HG03159 (cell line): Measurements from ENCODE around the gene FAT4.

ENCODE experiments used
- ATAC-seq: cut with Tn5 transposase; IDR thresholded peaks from one replicate; pipeline ENCODE4 v1.9.1; 2021; ENCODE audit warnings: mild to moderate bottlenecking, moderate library complexity; ENCODE audit not compliant: unreplicated experiment

Gene FAT4, protein sequence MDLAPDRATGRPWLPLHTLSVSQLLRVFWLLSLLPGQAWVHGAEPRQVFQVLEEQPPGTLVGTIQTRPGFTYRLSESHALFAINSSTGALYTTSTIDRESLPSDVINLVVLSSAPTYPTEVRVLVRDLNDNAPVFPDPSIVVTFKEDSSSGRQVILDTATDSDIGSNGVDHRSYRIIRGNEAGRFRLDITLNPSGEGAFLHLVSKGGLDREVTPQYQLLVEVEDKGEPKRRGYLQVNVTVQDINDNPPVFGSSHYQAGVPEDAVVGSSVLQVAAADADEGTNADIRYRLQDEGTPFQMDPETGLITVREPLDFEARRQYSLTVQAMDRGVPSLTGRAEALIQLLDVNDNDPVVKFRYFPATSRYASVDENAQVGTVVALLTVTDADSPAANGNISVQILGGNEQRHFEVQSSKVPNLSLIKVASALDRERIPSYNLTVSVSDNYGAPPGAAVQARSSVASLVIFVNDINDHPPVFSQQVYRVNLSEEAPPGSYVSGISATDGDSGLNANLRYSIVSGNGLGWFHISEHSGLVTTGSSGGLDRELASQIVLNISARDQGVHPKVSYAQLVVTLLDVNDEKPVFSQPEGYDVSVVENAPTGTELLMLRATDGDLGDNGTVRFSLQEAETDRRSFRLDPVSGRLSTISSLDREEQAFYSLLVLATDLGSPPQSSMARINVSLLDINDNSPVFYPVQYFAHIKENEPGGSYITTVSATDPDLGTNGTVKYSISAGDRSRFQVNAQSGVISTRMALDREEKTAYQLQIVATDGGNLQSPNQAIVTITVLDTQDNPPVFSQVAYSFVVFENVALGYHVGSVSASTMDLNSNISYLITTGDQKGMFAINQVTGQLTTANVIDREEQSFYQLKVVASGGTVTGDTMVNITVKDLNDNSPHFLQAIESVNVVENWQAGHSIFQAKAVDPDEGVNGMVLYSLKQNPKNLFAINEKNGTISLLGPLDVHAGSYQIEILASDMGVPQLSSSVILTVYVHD (N-terminal part only)

DNA sequence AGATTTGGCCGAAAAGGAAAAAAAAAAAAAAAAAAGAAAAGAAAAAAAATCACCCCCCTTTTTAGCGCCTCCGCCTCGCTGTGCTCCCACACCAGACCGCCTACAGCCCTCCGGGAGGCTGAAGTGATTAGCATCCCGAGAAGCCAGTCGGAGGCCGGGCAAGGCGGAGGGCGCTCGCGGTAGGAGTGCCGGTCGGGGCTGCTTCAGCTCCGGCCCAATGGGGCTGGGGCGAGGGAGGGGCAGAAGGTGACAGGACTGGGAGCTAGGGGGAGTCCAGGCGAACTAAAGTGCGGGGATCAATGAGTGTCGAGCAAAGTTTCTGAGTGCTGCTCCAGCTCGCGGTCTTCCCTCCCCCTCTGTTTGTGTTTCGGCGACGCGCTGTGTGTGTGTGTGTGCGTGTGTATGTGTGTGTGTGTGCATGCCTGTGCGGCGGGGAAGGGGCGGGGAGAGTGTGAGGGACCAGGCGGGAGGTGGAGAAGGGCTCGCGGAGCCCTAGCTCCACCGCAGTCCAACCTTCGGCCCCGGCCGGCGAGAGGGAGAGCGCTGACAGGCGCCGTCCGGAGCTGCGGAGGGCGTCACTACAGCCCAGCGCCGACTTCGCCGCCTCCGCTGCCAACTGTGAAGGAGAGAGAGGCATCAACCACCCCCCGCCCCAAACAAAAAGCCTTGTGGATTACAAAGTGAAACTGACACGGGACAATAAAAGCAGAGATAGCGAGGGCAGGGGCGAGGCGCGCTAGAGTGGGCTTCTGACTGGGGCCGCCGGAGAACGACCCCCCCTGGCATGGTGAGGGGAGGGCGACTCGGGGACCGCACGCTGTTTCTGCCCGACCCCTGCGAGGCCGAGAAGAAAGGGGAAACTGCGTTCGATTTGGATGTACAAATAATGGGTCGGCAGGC, at the start of gene FAT4:
FAT4 (plus strand) TSS at position 280 of the 900 bp plus-strand sequence. CDS start 1,457 bp downstream, outside the sequence.
- ATAC-seq: peak; percentile 78

DNA sequence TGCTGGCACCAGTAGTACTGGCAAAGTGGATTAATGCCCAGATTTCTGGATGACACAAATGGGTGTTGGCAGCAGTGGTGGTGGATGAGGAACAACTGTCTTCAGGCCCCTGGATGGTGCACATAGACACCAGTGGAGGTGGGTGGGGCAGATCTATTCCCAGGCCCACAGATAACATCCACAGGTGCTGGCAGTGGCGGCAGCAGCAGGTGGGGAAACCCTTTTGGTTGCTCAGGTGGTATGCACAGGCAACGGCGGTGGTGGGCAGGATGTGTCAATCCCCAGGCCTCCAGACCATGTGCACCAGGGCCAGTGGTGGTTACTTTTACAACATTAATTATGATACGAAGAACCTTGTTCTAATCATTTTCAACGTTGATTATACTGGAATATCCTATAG, 48.9 kb upstream of the FAT4 start:
- ATAC-seq: no peak

DNA sequence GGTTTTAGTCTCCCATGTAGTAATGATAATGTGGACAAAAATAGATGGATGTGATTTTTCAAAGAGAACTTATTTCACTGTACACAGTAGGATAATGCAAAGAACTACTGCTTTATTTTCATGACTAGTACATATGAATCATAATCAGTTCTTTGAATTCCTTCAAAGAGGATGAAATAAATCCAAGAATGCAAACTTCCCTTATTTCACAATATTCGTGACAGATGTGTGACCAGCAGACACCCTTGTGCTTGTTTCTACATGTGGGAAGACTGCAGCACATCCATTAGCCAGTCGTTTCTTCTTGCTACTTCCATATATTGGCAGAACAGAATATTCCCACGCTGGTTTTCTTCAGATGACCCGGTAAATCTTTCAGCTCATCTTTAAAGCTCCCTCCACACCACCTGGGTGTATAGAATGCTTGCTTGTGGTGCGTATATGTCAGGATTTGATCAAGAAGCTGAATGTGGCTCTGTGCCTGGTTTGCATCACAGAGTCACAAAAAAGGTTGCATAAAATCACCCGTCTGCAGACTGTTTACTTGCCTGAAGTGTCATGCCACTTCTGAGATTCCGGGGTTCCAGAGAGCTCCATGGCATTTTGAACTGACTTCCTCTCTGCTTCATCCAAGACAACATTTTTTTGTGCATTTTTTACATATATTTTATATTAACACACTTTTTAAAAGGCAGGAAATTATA, 47.7 kb upstream of the FAT4 start:
- ATAC-seq: no peak

DNA sequence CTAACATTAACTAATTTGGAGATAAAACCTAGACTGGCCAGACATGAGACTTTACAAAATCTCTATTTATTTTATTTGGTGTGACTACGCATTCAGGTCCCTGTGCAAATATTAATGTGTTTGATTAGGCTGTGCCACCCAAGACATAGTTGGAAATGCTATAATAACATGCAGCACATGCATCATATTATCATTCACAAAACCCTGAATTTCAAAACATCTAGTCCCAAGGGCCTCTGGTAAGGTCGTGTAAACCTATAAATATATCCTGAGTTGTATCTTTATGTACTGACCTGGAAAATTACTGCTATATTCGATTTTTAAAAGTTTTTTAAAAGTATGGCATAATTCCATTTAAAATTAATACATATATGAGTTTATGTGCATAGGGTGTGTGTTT, 47.1 kb upstream of the FAT4 start:
- no peak for ATAC-seq

DNA sequence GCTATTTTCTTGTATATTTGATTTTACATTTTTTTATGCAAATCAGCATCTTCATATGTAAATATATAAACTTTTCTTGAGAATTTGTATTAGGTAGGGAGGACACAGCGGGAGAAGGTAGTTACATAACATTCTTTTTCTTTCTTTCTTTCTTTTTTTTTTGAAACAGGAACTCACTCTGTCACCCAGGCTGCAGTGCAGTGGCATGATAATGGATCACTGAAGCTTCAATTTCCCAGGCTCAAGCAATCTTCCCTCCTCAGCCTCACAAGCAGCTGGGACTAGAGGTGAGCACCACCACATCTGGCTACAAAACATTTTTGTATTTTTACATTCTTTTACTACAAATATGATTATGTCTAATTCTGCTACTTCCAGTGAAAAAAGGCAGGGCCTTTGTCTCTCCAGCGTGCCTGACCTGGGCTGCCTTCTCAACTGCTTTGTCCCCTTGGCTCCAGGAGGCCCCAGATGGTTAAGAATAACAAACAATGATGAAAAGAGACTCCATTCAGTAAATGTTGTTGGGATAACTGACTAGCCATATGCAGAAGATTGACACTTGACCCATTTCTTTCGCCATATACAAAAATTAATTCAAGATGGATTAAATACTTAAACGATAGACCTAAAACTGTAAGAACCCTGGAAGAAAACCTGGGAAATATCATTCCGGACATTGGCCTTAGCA, 46.5 kb upstream of the FAT4 start:
- ATAC-seq: no peak

DNA sequence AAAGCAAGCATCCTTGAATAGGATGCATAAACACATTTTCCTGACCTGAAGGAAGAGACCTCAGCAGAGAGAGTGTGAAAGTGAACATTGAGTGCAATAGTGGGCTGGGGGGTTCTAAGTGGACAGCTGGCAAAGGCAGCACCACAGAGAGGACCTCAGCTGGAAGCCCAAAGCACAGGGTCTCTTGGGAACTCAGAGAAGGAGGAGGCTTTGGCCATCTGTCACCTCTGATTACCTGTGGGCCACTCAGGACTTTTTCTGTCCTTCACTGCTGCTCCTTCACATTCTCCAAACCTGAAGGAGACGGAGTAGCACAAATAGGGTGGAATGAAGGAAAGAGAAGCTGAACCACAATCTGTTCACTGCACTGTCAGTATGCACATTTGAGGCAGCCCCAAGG, 37.9 kb upstream of the FAT4 start:
- ATAC-seq: no peak

DNA sequence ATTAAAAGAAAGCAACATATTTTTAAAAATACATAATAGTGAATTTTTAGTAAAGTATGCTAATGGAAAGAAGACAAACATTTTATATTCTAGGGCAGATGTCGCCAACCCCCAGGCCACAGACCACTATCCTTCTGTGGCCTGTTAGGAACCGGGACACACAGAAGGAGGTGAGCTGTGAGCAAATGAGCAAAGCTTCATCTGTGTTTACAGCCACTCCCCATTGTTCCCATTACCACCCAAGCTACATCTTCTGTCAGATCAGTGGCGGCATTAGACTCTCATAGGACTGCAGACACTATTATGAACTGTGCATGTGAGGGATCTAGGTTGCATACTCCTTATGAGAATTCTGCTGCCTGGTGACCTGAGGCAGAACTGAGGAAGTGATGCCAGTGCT, 37.0 kb upstream of the FAT4 start:
- no peak for ATAC-seq

DNA sequence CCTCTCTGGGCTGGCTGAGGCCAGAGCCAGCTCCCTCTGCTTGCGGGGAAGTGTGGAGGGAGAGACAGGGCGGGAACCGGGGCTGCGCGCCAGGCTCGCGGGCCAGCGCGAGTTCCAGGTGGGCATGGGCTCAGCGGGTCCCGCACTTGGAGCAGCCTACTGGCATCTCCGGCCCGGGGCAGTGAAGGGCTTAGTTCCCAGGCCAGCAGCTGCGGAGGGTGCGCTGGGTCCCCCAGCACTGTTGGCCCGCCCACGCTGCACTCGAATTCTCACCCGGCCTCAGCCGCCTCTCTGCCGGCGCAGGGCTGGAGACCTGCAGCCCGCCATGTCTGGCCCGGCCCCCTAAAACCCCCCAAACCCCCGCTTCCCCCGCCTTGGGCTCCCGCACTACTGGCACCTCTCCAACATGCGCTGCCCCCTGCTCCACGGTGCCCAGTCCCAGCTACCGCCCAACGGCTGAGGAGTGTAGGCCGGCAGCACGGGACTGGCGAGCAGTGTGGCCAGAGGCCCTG, 33.8 kb upstream of the FAT4 start:
- ATAC-seq: no peak

DNA sequence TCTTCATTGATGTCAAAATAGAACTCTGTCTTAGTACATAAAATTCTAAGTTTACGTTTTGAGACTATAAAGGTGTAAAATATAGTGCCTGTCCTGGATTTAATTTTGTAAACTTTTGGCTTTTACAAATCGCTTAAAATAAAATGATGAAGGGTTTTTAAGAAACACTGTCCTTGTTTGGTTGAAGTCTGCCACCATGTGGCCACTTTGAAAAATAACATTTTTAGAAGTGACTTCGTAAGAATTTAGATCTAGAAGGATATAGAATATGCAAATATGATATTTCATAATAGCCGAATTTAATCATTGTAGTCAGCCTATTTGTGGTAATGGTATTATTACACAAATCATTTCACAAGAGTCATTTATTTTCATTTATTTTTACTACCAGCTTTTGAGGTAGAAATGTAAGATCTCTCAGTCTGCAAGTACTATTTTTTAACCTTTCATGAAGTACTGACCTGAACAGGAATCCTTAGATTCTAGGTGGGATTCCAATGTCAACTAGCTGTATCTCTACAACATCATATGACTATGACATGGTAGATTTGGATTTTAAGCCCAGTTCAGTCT, 31.0 kb upstream of the FAT4 start:
- peak; percentile 58 for ATAC-seq

DNA sequence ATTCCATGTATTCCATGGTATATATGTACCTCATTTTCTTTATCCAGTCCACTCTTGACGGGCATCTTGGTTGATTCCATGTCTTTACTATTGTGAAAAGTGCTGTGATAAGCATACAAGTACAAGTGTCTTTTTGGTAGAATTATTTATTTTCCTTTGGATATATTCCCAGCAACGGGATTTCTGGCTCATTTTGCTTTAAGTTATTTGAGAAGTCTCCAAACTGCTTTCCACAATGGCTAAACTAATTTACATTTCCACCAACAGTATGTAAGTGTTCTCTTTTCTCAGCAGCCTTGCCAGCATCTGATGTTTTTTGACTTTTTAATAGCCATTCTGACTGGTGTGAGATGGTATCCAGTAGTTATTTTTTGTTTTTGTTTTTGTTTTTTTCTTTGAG, 17.6 kb upstream of the FAT4 start:
- no peak for ATAC-seq

DNA sequence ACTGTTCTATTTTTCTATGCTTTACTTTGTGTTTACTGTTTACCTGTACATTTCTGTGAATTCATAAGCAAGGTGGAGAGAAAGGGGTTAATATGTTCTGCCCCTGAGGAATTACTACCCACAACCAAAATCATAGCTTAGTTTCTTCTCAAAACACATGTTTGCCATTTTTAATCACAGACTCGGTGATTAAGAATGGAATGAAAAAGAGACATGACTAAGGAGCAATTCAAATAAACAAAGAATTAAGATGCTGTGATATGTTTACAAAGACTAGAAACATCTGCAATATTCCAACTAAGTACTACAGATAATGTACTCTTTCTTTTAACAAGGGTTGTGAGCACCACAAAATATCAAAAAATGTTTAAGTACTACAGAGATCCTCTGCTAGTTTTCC, 11.7 kb upstream of the FAT4 start:
- ATAC-seq: no peak

DNA sequence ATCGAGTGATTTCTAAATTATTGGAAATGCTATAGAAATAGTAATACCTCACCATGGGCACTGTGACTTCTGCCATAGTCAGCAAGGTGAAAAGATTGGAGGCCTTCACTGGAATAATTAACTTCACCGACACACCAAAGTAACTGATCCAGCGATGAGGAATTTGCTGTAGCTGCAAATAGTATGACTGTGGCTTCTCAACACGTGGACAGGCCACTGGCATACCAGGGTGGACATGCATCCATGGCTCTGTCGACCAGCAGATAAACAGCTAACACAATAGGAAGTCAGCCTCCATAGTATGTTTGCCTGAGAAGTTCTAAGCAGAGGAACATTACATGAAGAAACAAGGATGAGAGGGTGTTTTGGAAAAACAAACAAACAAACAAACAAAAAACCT, 10.9 kb upstream of the FAT4 start:
- ATAC-seq: no peak

DNA sequence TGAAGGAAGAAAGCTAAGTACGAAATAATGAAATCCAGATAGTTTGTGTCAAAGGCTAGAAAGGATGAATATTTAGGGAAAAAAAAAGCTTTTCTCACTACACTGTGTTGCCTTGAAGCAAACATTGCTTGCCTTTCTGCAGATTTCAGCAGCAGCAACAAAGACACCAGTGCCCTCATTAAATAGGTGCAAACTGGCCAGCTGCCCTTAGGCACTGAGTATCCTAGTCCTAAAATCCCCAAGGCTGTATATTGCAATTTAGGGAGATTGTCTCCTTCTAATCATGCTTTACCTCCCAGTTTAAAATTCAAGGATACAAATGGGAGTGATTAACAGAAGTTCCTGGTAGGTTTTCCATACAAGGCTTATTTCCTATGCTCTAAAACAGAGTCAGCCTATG, 8.6 kb upstream of the FAT4 start:
- no peak for ATAC-seq

DNA sequence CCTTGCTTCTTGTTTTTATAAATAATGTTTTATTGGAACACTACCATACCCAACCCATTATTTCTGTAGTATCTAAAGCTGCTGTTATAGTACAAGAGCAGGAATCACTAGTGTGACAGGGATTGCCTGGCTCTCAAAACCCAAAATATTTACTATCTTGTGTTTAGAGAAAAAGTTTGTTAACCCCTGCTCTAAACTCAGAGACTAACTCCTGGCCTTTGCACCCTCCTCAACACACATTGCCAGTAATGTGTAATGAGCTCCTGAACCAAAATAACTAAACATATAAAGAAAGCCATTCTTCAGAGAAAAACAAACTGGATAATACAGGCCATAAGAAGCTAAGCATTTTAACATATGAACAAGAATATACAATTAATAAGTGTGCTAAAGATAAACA, 8.2 kb upstream of the FAT4 start:
- ATAC-seq: no peak

DNA sequence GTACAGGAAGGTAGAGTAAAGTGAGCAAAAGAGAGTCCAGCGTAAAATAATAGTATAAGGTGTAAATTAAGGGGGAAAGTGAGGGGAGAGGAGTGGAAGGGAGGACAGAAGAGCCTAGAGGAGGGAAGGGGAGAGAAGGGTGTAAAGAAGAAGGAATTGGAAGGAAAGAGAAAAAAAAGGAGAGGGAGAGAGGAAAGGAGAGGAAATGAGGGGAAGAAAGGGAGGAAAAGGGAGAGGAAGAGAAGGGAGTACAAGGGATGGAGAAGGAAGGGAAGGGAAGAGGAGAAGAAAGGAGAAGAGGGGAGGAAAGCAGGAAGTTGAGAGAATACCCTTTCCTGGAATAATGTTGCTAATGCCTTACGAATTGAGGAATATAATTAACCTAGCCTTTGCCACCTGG, 3.3 kb upstream of the FAT4 start:
- no peak for ATAC-seq

DNA sequence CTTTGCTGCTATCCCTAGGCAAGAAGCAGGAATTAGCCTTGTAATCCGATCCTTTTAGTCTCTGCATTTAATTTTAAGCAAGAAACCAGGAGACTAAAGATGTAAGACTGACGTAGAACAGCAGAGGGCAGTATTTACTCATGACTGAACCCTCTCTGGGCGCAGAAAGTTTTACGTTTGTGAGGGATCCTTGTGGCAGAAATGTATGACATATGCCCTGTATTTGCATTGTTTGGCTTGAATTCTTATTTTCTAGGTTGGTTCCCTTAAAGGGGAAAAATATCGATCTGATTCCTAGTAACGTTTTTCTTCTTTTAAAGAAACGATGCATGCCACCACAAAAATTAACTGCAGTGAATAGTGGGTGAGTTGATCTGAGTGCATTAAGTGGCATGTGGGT, 1.3 kb upstream of the FAT4 start:
- peak; percentile 54 for ATAC-seq

DNA sequence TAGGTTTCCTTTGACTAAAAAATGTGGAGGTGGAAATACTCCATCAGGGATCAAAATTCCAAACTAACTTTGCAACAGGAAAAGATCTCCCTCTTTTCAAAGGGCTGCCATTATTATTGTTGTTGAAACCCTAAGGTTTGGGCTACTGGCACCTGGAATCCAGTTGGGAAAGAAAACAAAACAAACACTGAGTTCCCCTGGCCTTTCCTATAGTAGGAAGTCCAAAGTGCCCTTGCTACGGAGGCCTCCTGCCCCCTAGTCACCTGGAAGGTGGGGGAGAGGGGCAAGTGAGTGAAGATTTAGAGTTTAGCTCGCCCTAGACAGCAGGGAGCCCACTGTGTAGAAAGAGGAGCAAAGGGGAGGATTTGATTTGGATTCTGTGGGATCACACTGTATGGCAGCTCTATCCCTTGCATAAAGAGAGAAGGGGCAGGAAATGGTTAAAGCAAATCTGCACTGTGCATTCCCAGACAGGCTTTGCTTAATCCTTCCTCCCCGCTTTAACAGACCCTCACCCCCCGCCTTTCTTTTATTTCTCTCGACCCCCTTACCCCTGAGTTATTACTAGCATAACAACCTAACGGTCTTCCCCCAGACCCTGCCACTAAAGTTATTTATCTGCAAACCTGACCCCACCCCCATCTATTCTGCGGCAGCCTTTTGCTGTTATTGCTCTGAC, 627 bp upstream of the FAT4 start:
- no peak for ATAC-seq

DNA sequence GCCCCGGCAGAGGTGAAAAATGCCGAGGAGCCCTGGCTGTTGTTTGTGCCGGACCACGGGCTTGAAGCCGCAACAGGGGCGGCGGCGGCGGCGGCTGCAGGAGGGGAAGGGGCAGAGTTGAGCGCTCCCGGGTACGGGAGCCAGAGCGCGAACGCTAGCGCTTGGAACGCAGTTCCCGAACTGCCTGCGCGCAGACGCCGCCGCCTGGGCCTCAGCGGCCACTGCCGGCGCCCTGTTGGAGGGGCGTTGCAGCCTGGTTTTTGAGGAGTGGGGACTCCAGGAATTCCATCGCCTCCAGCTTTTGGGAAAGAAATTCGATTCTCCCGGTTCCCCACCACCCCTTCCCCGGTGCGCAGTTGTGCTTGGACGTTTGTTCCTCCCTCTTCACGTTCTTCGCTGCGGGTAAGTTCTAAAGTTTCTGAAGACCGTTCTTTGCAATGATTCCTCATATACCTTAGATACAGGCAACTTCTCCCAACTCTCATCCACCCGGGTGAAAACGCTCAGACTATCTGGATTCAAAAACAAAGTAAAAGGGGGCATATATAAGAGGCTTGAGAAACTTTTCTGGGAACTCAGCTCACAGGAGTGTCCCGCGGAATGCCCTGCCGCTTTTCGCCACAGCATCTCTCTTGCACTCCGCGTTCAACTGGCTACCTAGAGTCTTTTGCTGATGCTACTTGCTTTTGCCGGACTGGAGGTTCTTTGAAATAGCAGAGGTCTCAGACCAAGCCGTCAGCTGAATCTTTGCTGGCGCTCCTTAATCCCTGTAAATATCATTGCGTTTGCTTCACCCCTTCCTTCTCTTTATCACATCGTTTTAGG, 1.0 kb downstream of the FAT4 start:
- ATAC-seq: no peak
